K562 (cell line): Measurements from ENCODE around the gene NOLC1. TPM values are rescaled to one million over a fixed set of nuclear protein-coding genes. Genes with fewer than 3 reads are reported as not detected.
A peak's percentile ranks its signal among the peaks of the same experiment; 100 is the strongest.

Source experiments
- CBX1 ChIP-seq: sonication (generic); IDR thresholded peaks from 2 replicates; pipeline ENCODE4 v1.6.1; 2016; ENCODE audit warnings: antibody characterized with exemption, low read depth, mild to moderate bottlenecking
- DNMT1 ChIP-seq: fragments of 450-650 bp; IDR thresholded peaks from 2 replicates; pipeline ENCODE4 v1.6.1; 2016; ENCODE audit warnings: antibody characterized with exemption, mild to moderate bottlenecking
- HMG20A ChIP-seq: fragments of 450-650 bp; formaldehyde crosslinking; conservative IDR thresholded peaks from 2 replicates; pipeline ENCODE4 v1.4.0; 2020; ENCODE audit warnings: mild to moderate bottlenecking, mixed read lengths
- KDM4B ChIP-seq, 2 experiments: fragments of 450-650 bp in 1 of 2; sonication (generic) in 1 of 2; IDR thresholded peaks; 2 replicates each; pipeline ENCODE4 v1.6.1; 2016 to 2017; ENCODE audit warnings: borderline replicate concordance in 2 of 2, antibody characterized with exemption in 1 of 2, low read depth in 1 of 2, mild to moderate bottlenecking in 1 of 2
- MYC ChIP-seq, 2 experiments: fragments of 250-450 bp in 1 of 2; sonication (Bioruptor Pico) in 1 of 2; IDR thresholded peaks; 2 replicates each; pipeline versions ENCODE4 v1.5.1 to v1.6.1; 2012 to 2021; ENCODE audit warnings: low read depth in 2 of 2, borderline replicate concordance in 1 of 2, improper control_type of control experiment in 1 of 2, low read length in 1 of 2, mild to moderate bottlenecking in 1 of 2, moderate library complexity in 1 of 2
- PHF21A ChIP-seq: fragments of 450-650 bp; IDR thresholded peaks from 2 replicates; pipeline ENCODE4 v1.6.1; 2017; ENCODE audit warnings: low read depth, borderline replicate concordance
- SRSF7 ChIP-seq: fragments of 200-400 bp; formaldehyde crosslinking; optimal IDR thresholded peaks from 2 replicates; pipeline ENCODE3; 2017; ENCODE audit warnings: mild to moderate bottlenecking, low read depth, low read length
- TRIM24 ChIP-seq, 2 experiments: fragments of 450-650 bp; IDR thresholded peaks; 2 replicates each; pipeline ENCODE4 v1.6.1; 2016
- ZNF77 ChIP-seq: fragments of 250-450 bp; sonication (Bioruptor Pico); IDR thresholded peaks from 2 replicates; pipeline ENCODE4 v1.5.0; 2020
- polyA plus RNA-seq, 8 experiments: library from polyadenylated mRNA; depleted of rRNA in 4 of 8; stranded (reverse) in 5 of 8; unstranded in 3 of 8; fragments of >200 nt; fragmentation: Nextera tagmentation in 2 of 8; fragmentation: Illumina TruSeq in 1 of 8; extraction: Ambion mirVana in 2 of 8; extraction: Trizol in 1 of 8; gene quantifications; 2 replicates each; pipeline versions ENCODE4 v1.2.1 to v1.2.3, GENCODE V29; 2011 to 2014; ENCODE audit warnings: inconsistent platforms in 1 of 8, missing spikeins in 1 of 8
- total RNA-seq, 7 experiments: library from RNA; depleted of rRNA in 6 of 7; stranded (reverse); fragments of >200 nt in 6 of 7; fragmentation: Illumina TruSeq in 2 of 7; extraction: Trizol in 2 of 7; gene quantifications; 2 replicates each; pipeline versions ENCODE4 v1.2.1 to v1.2.3, GENCODE V29; 2011 to 2021; ENCODE audit warnings: low replicate concordance in 1 of 7
- TF ChIP-seq, protein P1 (sequence below): fragments of 450-650 bp; IDR thresholded peaks from 2 replicates; pipeline ENCODE4 v1.6.1; 2016; ENCODE audit warnings: mild to moderate bottlenecking, moderate library complexity
- TF ChIP-seq, protein P2 (sequence below), 3 experiments: IDR thresholded peaks in 2 of 3; conservative IDR thresholded peaks in 1 of 3; 2 replicates each; pipeline ENCODE4 v1.5.1; 2011 to 2012; ENCODE audit warnings: low read length in 3 of 3, mild to moderate bottlenecking in 3 of 3, control low read depth in 2 of 3, improper control_type of control experiment in 1 of 3, inconsistent platforms in 1 of 3, low read depth in 1 of 3, mixed read lengths in 1 of 3, moderate library complexity in 1 of 3; ENCODE audit not compliant: insufficient read depth in 2 of 3
- TF ChIP-seq, protein P3 (sequence below): sonication (generic); formaldehyde crosslinking; IDR thresholded peaks from 2 replicates; pipeline ENCODE4 v1.8.1; 2022; ENCODE audit warnings: missing genetic modification reagents

The NOLC1 gene
- total and polyA plus RNA-seq, 9 of the 15 experiments (the other 6 are each of a cell fraction or from before 2014, with no cell fraction given): 102 to 310 (median 165) TPM

DNA sequence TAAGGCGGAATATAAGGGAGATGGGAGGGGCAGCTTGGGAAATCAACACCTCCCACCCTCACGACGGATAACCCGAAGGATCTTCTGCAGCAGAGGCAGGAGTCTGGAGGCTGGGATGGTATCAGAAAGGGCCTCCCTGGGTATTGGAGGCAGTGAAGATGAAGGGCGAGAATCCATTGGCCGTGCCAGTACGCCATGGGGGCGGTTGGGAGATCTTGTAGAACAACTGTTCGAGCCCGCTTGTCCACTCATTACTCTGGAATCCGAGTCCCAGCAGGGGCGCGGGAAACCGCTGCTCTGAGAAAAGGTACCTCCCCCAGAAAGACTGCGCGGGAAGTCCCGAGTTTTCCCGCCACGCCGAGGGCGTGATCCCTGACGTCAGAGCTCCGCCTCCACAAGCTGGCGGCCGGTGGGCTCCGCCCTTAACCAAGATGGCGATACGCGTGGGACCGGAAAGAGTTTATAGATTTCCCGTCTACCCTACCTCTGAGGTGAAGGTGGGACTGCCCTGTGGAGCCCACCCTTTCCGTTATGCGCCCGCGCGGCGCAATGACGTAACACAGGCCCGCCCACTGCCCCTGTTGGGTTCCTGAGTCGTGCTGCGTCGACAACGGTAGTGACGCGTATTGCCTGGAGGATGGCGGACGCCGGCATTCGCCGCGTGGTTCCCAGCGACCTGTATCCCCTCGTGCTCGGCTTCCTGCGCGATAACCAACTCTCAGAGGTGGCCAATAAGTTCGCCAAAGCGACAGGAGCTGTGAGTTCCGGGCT, at the start of gene NOLC1 (continued):
- TF ChIP-seq, protein P1, sequence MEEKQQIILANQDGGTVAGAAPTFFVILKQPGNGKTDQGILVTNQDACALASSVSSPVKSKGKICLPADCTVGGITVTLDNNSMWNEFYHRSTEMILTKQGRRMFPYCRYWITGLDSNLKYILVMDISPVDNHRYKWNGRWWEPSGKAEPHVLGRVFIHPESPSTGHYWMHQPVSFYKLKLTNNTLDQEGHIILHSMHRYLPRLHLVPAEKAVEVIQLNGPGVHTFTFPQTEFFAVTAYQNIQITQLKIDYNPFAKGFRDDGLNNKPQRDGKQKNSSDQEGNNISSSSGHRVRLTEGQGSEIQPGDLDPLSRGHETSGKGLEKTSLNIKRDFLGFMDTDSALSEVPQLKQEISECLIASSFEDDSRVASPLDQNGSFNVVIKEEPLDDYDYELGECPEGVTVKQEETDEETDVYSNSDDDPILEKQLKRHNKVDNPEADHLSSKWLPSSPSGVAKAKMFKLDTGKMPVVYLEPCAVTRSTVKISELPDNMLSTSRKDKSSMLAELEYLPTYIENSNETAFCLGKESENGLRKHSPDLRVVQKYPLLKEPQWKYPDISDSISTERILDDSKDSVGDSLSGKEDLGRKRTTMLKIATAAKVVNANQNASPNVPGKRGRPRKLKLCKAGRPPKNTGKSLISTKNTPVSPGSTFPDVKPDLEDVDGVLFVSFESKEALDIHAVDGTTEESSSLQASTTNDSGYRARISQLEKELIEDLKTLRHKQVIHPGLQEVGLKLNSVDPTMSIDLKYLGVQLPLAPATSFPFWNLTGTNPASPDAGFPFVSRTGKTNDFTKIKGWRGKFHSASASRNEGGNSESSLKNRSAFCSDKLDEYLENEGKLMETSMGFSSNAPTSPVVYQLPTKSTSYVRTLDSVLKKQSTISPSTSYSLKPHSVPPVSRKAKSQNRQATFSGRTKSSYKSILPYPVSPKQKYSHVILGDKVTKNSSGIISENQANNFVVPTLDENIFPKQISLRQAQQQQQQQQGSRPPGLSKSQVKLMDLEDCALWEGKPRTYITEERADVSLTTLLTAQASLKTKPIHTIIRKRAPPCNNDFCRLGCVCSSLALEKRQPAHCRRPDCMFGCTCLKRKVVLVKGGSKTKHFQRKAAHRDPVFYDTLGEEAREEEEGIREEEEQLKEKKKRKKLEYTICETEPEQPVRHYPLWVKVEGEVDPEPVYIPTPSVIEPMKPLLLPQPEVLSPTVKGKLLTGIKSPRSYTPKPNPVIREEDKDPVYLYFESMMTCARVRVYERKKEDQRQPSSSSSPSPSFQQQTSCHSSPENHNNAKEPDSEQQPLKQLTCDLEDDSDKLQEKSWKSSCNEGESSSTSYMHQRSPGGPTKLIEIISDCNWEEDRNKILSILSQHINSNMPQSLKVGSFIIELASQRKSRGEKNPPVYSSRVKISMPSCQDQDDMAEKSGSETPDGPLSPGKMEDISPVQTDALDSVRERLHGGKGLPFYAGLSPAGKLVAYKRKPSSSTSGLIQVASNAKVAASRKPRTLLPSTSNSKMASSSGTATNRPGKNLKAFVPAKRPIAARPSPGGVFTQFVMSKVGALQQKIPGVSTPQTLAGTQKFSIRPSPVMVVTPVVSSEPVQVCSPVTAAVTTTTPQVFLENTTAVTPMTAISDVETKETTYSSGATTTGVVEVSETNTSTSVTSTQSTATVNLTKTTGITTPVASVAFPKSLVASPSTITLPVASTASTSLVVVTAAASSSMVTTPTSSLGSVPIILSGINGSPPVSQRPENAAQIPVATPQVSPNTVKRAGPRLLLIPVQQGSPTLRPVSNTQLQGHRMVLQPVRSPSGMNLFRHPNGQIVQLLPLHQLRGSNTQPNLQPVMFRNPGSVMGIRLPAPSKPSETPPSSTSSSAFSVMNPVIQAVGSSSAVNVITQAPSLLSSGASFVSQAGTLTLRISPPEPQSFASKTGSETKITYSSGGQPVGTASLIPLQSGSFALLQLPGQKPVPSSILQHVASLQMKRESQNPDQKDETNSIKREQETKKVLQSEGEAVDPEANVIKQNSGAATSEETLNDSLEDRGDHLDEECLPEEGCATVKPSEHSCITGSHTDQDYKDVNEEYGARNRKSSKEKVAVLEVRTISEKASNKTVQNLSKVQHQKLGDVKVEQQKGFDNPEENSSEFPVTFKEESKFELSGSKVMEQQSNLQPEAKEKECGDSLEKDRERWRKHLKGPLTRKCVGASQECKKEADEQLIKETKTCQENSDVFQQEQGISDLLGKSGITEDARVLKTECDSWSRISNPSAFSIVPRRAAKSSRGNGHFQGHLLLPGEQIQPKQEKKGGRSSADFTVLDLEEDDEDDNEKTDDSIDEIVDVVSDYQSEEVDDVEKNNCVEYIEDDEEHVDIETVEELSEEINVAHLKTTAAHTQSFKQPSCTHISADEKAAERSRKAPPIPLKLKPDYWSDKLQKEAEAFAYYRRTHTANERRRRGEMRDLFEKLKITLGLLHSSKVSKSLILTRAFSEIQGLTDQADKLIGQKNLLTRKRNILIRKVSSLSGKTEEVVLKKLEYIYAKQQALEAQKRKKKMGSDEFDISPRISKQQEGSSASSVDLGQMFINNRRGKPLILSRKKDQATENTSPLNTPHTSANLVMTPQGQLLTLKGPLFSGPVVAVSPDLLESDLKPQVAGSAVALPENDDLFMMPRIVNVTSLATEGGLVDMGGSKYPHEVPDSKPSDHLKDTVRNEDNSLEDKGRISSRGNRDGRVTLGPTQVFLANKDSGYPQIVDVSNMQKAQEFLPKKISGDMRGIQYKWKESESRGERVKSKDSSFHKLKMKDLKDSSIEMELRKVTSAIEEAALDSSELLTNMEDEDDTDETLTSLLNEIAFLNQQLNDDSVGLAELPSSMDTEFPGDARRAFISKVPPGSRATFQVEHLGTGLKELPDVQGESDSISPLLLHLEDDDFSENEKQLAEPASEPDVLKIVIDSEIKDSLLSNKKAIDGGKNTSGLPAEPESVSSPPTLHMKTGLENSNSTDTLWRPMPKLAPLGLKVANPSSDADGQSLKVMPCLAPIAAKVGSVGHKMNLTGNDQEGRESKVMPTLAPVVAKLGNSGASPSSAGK: peak; percentile 22; the same call in 1 of the 2 replicates
- TF ChIP-seq SRSF7: no peak
- TF ChIP-seq PHF21A: no peak
- TF ChIP-seq, protein P2, sequence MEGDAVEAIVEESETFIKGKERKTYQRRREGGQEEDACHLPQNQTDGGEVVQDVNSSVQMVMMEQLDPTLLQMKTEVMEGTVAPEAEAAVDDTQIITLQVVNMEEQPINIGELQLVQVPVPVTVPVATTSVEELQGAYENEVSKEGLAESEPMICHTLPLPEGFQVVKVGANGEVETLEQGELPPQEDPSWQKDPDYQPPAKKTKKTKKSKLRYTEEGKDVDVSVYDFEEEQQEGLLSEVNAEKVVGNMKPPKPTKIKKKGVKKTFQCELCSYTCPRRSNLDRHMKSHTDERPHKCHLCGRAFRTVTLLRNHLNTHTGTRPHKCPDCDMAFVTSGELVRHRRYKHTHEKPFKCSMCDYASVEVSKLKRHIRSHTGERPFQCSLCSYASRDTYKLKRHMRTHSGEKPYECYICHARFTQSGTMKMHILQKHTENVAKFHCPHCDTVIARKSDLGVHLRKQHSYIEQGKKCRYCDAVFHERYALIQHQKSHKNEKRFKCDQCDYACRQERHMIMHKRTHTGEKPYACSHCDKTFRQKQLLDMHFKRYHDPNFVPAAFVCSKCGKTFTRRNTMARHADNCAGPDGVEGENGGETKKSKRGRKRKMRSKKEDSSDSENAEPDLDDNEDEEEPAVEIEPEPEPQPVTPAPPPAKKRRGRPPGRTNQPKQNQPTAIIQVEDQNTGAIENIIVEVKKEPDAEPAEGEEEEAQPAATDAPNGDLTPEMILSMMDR (IDR thresholded peaks at IDR 0.05 in 2 of 3, conservative IDR thresholded peaks at IDR 0.05 in 1 of 3; ENCODE audit: insufficient read depth in 2 of 3, low read depth in 1 of 3, low read length in 3 of 3): no peak
- peak; percentile 83 to 86 for TF ChIP-seq TRIM24 (IDR thresholded peaks at IDR 0.05)
- no peak for TF ChIP-seq ZNF77 (CRISPR knock-in tag)
- TF ChIP-seq HMG20A (CRISPR knock-in tag): no peak
- peak in 1 of 2 experiments; percentile 53; a peak in 1 of 4 replicates for TF ChIP-seq KDM4B (IDR thresholded peaks at IDR 0.05; ENCODE audit: borderline replicate concordance in 2 of 2, low read depth in 1 of 2)
- TF ChIP-seq CBX1: no peak
- TF ChIP-seq DNMT1: no peak
- TF ChIP-seq, protein P3, sequence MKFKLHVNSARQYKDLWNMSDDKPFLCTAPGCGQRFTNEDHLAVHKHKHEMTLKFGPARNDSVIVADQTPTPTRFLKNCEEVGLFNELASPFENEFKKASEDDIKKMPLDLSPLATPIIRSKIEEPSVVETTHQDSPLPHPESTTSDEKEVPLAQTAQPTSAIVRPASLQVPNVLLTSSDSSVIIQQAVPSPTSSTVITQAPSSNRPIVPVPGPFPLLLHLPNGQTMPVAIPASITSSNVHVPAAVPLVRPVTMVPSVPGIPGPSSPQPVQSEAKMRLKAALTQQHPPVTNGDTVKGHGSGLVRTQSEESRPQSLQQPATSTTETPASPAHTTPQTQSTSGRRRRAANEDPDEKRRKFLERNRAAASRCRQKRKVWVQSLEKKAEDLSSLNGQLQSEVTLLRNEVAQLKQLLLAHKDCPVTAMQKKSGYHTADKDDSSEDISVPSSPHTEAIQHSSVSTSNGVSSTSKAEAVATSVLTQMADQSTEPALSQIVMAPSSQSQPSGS (CRISPR knock-in tag): no peak
- peak; percentile 96 for TF ChIP-seq MYC (IDR thresholded peaks at IDR 0.05; ENCODE audit: low read depth, low read length)
- no peak for TF ChIP-seq MYC (CRISPR knock-in tag; IDR thresholded peaks at IDR 0.05; ENCODE audit: borderline replicate concordance, low read depth)
